ENCODE results near the gene CCM2.
A peak's percentile ranks its signal among the peaks of the same experiment; 100 is the strongest.
"Not testable (repeated sequence)": the region's sequence is repeated elsewhere in the genome, so short reads cannot be mapped to it uniquely, and the experiment has no call there.

CCM2 gene

DNA sequence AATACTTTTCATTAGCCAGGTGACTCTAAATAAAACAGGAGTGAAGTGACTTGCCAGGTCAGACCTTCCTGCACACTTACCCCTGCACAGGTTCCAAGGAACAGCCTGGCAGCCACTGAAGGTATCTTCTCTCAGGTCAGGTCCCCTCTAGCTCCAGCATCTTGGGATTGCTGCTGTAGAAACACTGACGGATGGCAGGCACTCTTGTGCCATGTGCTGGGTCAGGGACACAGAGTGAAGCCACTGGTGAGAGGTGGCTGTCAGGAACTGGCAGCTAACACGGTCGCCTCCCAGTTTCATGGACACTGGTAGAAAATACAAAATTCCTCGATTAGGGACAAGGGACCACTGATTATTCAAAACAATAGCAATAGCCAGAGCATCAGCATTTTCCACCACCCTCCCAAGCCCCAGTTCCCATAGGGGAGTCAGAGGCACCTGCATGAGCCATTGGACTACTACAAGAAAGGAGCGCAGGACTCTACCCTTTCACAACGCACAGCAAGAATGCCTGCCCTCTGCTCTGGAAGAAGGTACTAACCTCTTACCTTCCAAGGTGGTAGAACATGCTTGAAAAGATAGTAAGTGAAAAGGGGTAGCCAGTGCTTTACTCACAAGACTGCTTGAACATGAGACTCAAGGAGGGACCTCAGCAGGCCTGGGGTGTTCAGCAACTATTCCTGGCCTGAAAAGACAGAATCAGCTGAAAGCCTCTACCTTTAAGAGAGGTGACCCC, 16.1 kb upstream of the CCM2 start:
- DNase-seq: no peak

DNA sequence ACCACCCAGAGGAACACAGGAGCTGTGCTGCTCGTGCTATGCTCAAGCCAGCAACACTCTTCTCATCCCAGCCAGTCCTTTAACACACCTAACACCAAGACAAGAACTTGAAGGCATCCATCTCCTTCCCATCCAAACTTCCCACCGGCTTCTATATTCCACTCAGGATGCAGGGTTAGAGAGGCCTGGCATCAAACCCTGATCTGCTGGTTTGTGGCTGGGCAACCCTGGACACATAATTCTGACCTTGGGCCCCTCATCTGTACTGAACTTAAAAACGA, 15.6 kb upstream of the CCM2 start:
- no peak for DNase-seq

DNA sequence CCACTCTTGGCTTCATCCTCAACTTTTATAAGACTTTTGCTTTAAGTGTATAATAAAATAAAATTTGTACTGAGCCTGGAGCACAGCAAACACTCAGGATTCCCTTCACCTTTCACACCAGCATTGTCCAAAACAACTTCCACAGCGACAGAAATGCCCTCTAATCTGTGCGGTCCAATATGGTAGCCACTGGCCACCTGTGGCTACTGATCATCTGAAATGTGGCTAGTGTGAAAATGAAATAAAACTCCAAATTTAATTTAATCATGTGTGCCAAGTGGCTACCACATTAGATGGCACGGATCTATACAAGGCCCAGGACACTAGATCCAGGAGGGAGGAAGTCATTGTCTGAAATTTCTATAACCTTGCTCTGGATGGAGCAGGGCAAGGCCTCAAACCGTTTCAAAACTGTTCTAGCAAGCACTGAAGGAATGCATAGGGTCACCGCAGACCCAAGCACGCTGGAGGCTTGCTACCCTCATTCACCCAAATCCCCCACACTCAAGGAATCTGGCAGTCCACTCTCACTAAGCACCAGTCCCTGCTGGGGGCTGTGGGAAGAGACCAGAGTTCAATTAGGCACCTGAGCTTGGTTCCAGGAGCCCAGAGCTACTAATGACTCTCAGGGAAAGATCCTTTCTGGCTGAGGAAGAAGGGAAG, 14.8 kb upstream of the CCM2 start:
- no peak for DNase-seq

GRCh38 chr7:44985900-44986217, 14.1 kb upstream of the CCM2 start:
- DNase-seq: no peak

DNA sequence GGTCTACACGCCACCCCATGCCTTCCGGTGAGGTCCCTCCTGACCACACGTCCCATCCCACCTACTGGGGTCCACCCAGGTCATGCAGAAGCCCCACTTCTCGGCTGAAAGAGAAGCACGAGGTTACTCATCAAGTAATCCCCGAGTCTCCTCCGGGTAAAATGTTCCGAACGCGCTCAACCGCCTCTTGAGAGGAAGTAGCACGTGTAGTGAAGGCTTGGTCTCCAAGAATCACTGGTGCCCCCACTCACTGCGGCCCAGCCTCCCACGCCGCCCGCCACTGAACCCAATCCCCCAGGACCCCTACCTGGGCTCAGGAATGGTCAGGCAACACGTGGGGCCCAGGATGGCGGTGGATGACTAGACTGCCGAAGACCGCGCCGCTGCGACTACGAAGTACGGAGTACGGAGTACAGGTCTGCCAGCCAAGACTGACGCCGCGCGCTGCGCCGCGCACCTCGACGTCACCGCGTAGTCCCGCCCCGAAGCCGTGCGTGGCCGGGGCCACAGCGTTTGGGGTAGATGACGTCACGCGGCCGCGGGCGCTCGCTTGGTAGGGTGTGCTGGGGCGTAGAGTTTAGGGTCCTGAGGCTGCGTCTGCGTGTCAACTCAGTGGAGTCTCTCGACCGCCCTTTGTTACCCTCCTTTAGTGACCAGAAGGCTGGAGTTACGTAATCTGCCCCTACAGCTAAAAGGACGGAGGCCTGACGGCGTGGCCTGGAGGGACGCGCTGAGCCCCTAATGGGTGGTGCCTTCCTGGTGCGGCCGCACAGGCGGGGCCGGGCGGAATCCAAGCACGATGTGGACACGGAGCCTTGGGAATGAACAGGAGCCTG, 13.6 kb upstream of the CCM2 start:
- DNase-seq: no peak

- DNase-seq: no peak
Observed at GRCh38 chr7:44987457-44987856, 12.5 kb upstream of the CCM2 start.

DNA sequence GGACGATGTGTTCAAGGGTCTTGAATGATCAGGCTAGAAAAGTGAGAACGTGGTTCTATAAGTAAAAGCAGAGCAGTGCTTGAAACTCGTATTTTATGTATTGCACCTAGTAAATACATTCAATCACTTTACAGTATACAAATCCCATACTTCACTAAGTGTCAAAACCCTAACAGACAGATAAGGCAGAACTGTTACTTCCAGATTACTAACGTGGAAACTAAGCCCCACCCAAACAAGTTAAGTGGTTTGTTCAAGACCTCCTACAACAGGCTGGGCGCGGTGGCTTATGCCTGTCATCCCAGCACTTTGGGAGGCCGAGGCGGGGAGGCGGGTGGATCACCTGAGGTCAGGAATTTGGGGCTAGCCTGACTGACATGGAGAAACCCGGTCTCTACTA, 12.0 kb upstream of the CCM2 start:
- no peak for DNase-seq

GRCh38 chr7:44988701-44989100, 11.3 kb upstream of the CCM2 start:
- DNase-seq: no peak

- no peak for DNase-seq
Observed at GRCh38 chr7:44989132-44989531, 10.9 kb upstream of the CCM2 start.

GRCh38 chr7:44990109-44991023, 9.6 kb upstream of the CCM2 start:
- DNase-seq: peak; percentile 57

GRCh38 chr7:44992004-44992795, 7.8 kb upstream of the CCM2 start:
- not testable (repeated sequence) for DNase-seq

- DNase-seq: no peak
Observed at GRCh38 chr7:44994877-44995554, 5.0 kb upstream of the CCM2 start.

- DNase-seq: no peak
Observed at GRCh38 chr7:44995555-44996493, 4.2 kb upstream of the CCM2 start.

DNA sequence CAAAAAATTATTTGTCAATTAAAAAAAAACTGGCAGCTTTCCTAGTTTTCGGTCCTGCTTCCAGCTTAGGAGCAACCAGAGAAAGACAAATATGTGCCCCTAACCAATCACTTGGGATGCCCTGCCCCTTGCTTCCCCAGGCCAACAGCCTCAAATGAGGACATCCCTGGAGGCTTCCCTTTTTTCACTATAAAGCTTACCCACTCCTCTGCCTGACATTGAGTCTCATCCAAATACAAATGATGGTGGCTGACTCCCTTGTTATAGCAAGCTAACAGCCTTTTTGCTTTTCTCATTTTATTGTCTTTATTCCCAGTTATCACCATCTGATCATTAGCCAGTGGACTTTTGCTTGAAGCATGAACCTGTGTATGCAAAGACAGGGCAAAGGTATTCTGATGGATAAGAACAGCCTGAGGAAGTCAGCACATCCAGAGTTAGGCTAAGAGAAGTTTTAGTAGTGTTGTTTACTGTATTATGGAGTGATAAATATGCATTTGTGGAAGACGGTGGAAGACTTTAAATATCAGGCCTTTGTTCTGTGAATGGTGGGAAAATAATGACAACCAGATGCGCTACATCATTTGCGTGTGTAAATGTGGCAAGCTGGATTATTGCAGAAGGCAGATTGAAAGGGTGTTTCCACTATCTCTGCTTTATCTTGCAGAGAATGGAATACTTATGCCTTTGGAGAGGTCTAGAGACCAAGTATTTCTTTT, 1.7 kb upstream of the CCM2 start:
- no peak for DNase-seq

DNA sequence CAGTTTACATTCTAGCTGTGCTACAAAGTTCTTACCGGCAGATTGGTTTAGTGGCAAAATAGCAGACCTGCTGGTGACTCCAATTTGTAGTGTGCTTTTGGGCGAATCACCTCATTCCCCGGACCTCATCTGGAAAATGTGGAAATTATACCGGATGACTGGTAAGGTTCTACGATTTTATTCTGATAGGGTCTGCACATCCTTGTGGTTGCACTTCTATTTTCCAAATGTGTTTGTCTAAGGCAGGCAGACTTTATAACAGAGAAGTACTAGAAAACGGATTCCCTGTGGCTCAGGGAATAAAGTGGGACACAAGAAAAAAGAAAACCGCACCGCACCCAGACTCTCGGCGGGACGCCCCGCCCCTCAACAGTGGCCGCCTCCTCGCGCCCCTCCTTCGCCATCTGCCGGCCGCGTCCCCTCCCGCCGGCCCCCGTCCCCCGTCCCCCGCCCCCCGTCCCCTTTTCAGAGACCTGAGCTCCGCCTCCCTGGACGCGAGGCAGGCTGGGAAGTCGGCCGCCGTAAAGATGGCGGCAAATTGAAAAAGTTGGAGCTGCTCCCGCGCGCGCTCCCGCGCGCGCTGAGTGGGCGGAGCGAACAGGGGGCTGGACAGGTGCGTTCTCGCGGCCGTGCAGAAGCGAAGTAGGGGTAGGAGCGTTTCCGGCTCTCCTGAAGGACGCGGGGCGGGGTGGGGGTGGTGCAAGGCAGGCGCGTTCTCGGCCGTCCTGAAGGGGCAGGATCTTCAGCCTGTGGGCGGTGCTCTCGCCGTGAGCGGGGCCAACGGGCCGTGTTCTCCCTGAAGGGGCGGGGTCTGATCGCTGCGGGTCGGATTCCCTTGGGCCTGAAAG, 532 bp upstream of the CCM2 start:
- peak; percentile 95 for DNase-seq

DNA sequence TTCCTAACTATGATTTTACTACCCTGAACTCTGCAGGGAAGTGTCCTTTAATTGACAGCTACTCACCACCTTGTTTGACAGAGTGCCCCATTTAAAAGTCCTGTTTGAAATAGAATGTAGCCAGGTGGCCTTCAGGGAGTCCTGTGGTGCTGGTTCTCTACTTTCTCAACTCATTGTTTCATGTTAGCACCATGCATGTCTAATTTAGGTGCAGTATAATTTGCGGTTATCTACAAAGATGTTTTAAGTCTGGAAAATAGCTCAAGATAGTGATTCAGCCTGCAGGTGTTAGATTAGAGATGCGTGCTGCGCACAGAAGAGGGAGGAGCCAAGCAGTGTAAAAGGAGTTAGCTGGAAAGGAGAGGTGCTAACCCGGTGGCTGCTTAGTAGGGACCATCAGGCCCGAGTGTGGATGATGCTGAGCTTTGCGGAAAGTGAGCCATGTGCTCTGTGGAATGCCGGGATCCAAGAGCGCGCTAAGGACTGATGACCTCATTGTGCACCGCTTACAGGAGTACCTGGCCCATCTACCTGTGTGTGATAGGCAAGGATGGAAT, 1.2 kb downstream of the CCM2 start:
- no peak for DNase-seq

DNA sequence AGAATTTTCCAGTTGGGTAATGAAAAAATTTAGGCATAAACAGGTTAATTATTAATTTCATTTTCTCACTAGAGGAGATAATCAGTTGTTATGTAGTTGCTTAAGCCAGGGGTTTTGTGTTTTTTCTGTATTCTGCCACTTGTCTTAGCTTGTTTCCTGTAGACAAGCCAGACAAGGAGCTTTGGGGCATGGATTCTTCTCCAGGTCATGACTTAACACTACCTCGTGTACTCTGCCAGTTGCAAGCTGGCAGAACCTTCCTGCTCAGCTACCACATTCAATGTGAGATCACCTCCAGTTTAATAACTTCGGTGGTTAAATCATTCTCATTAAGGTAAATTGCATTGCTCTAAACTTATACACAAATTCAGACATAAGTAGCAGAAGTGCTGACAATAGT, 1.8 kb downstream of the CCM2 start:
- DNase-seq: no peak

- no peak for DNase-seq
Observed at GRCh38 chr7:45003789-45004188, 3.8 kb downstream of the CCM2 start.

DNA sequence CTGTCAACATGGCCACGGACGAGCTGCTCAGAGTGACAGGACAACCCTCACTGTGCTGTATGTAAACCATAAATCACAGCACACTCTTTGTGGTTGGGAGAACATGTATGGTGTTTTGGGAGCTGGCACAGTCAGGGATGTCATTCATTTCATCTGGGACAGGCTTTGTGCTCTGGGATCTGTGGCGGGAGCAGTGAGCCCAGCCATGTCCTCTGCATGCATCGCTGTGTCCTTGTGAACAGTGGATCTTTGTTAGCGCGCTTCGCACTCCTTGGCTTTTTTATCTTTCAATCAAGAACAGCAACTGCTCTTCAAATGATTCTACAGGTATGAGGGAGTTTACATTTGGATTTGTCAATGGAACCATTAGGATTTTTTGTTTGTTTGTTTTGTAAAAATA, 7.1 kb downstream of the CCM2 start:
- no peak for DNase-seq
